Uterus (tissue), 2 donors: ENCODE data around the gene CTRL.

Experiments
- CTCF ChIP-seq, 4 experiments: fragments of 200-600 bp in 2 of 4; fragments of 450-650 bp in 2 of 4; sonication (generic) in 2 of 4; IDR thresholded peaks; one replicate each; pipeline ENCODE4 v1.5.1; 2016 to 2019; ENCODE audit warnings: antibody characterized with exemption in 4 of 4, mild to moderate bottlenecking in 2 of 4, moderate library complexity in 1 of 4
- POLR2A ChIP-seq, 2 donors: fragments of 450-650 bp; IDR thresholded peaks; one replicate each; pipeline ENCODE4 v1.6.1; 2016; ENCODE audit warnings: antibody characterized with exemption in 2 of 2, mild to moderate bottlenecking in 1 of 2, moderate library complexity in 1 of 2

DNA sequence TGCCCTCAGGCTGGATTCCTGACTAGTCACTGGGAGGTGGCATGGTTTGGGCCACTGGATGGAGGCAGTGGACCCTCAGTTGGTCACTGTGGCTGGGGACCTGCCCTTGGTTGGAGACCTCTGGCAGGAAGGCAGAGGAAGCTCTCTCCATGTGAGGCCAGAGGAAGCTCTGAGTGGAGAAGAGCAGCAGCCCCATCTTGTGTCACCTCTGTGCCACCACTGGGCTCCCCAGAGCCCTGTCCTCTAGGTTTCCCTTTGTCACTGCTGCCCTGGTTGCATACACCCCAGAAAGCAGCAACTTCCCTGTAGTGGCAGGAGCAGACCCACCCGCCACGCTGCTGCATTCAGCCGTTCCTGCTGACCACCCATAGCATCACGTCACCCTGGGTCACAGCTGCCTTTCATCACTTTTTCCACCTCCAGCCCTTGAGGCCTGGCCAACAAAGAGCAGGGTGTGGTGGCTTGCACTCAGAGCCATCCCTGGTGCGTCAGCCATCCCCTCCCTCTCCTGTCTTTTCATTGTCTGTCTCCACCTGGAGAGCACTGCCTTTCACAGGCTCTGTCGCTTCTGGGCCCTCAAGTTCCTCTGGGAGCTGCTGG is 11.9 kb downstream of the CTRL start:
- TF ChIP-seq CTCF (IDR thresholded peaks at IDR 0.05) (no peak), POLR2A (IDR thresholded peaks at IDR 0.05) (no peak)
